Activated CD8-positive, alpha-beta memory T cell treated with anti-CD3 and anti-CD28 coated beads for 4 hours (primary cell): Measurements from ENCODE around the gene SYNRG.

Source experiments
- DNase-seq, 2 donors: peaks; one replicate each; pipeline ENCODE4 v3.0.0-alpha.2; 2020; ENCODE audit warnings: low read depth in 2 of 2

Gene SYNRG

DNA sequence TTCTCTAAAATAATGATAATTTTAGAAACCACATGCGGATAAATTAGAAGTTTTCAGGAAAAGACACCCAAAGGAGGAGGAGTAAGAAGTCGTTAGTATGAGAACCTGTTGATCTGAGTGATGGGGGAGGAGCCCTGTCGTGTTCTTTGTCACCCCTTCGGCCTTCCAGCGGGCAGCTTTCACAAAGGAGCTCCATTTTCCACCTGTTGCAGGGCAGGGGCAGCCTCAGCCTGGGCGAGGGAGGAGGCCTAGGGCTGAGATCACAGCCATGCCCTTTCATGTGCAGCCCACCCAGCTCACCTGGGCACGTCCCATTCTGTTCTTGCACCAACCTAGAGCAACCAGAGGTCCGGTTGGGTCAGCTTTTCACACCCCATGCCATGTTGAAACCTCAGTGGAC is 114.2 kb downstream of the SYNRG start:
- DNase-seq, result no peak

GRCh38 chr17:37494401-37494831 is 114.8 kb downstream of the SYNRG start:
- no peak for DNase-seq

DNA sequence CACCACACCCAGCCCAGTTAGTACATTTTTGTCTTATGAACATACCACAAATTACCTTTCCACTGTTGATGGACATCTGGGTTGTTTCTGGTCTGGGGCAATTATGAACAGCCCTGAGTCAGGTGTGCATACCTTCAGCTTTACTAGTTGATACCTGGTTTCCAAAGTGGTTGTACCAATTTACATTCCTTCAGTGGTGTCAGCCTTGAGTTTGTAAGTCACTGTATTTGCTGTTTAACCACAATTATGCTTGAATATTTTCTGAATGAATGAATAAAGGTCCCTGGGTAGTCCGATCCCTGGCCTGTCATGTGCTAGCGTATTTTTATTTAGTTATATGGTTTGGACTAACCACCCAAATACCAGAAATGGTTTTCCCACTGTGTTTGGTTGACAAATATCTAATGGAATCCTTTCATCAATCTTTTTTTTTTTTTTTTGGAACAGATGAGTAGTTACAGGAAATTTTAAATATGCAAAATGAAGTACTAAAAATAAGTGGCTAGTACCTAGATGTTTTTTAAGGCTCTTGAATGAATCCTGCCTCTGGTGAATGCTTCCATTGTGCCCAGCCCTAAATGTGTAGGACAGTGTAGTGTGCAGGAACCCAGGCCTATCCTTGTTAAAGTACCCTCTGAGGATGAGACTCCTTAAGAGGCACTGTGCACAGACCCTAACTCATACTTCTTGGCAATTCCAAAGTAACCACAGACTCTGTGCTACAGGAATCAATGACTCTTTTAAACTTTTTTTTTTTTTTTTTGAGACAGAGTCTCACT is 115.8 kb downstream of the SYNRG start:
- no peak for DNase-seq

DNA sequence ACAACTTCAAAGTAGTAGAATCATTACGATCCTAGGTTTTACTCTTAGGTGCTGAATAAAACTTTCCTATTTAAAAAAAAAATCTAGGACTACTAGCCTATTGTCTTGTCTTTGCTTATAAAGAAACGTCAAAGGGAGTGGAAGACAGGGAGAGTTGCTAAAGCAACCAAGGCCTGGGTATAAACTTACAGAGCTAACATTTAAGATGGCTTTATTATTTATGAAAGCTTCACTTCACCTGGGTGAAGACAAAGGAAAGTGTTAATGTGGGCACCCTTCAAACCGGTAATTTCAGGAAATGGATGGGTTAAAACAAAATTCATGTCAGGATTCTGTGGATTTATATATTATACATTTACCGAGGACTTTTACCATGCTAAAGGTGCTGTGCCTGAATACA is 117.1 kb downstream of the SYNRG start:
- no peak for DNase-seq

- no peak for DNase-seq
Observed at GRCh38 chr17:37490638-37491614, 118.3 kb downstream of the SYNRG start.

DNA sequence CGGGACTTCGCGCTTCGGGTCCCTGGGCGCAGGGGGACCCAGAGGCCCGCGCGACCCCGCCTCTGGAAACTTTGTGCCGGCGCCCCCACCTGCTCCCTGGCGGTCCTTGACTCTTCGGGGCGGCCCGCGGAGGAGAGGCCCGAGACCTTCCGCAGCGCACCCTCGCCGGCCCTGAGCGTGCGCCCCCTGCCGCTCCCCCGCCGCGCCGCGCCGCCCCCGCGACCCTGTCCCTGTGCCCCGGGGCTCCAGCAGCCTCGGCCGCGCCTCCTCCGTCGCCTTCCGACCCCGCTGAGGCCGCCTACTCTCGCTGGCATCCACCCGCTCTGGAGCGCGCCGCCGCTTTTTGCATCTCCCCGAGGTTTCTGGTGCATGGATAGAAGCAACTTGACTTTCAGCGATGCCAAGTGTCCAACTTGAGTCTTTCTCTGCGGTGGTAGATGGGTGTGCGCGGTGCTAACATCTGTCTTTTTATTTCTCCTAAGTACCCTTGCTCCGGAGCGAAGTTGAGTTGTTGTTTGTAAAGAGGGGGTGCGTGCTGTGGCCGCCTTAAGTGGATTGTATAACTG is 119.1 kb downstream of the SYNRG start:
- DNase-seq, result peak; percentile 53 to 55

- peak; percentile 66 to 68 for DNase-seq
Observed at GRCh38 chr17:37489197-37490001, 119.8 kb downstream of the SYNRG start, which contains the start of gene DUSP14. TSS of gene DUSP14 (plus strand) at chr17:37489891. CDS start at chr17:37512273, 22,382 bp downstream.

- peak; percentile 37 to 61 for DNase-seq
Observed at GRCh38 chr17:37488607-37489196, 120.5 kb downstream of the SYNRG start.

- no peak for DNase-seq
Observed at GRCh38 chr17:37488009-37488604, 121.1 kb downstream of the SYNRG start.

DNA sequence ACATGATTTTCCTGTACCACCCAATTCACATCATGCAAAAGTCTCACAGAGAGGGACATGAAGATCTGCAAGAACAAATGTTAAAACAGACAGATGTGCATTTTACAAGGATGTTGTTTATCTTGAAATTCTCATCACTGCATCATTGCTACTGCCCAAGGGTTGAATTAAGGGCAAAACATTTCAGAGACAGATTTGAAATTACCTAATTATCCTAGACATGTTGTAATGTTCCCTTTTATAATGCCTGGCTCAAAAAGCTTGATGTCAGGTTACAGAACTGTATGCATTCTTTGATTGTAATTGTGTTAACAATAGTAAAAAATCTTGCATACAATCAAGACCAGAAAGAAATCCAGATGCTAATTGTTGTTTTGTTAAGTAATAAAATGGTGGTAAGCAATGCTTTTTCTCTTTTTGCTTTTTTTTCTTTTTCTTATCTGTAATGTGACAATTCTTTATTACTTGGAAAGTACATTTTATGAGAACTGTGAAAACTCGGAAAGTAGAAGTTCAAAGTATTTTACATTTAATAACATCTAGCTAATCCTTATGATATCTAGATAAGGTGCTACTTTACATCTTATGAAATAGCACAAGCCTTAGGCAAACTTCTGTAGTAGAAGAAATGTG is 123.2 kb downstream of the SYNRG start:
- no peak for DNase-seq

GRCh38 chr17:37483311-37484039 is 125.7 kb downstream of the SYNRG start:
- DNase-seq, result no peak

DNA sequence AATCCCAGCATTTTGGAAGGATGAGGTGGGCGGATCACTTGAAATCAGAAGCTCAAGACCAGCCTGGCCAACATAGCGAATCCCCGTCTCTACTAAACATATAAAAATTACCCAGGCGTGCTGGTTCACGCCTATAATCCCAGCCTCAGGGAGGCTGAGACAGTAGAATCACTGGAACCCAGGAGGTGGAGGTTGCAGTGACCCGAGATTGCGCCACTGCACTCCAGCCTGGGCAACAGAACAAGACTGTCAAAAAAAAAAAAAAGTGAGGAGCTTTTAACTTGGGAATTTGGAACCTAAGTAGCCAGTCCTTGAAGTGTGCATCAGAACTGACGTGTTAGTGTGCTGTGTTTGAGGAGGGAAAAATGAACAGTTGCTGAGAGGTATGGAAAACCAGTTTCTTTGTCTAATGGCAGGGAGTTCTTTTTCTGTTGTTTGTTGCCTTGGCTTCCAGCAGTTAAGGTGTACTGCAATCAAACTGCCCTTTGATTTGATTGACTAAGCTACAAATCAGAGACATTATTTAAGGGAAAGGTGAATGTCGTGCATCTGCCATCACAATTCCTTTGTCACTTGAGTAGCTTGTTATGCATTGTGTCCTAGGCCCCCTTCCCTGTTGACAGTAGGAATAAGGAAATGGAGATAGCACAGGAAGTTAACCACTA is 128.1 kb downstream of the SYNRG start:
- DNase-seq, result no peak

- DNase-seq, result no peak
Observed at GRCh38 chr17:37480427-37480826, 128.8 kb downstream of the SYNRG start.

DNA sequence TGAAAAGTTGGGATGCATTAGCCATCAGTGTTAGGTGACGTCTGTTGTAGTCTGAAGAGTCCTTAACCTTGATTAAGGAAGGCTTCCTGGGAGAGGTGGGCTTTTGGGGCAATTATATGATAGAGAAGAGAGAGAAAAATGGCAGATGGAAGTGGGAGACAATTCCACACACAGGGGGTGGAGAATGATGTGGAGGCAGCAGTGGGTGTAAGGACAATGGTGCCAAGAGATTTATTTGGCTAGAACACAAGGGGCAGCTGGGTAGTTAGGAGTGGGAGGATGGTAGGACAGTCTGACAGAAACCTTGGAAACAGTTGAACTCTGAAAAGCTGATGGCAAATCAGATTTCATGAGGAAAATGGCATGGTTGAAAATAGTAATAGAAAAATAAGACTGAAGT is 130.2 kb downstream of the SYNRG start:
- DNase-seq, result no peak

DNA sequence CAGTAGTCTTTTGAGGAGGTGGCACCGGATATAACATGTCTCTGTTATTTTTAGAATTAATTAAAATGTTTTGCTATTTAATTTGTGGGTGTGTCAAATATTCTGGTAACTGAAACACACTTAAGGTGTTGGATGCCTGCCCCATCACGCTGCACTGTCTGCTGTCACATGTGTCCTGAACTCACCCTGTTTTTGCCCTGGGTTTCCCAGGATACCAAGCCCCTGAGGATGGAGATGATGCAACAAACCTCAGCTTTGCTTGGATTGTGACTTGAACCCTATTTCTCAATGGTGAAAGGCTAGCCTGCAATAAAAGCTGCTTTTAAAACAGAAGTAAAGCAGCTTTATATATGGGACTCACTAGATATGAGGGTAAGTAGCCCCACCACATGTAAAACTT is 131.0 kb downstream of the SYNRG start:
- DNase-seq, result no peak

- no peak for DNase-seq
Observed at GRCh38 chr17:37476431-37477120, 132.6 kb downstream of the SYNRG start.

GRCh38 chr17:37475731-37476420 is 133.3 kb downstream of the SYNRG start:
- DNase-seq, result no peak

GRCh38 chr17:37470181-37470580 is 139.0 kb downstream of the SYNRG start:
- DNase-seq, result no peak
